Mononuclear cell (primary cell): ENCODE data around the gene NKAIN1. TPM values are rescaled to one million over a fixed set of nuclear protein-coding genes. Genes with fewer than 3 reads are reported as not detected.
"Not testable (repeated sequence)": the region's sequence is repeated elsewhere in the genome, so short reads cannot be mapped to it uniquely, and the experiment has no call there.

Source experiments
- H3K27me3 ChIP-seq: 2 replicates; pipeline ENCODE4 v1.6.0; 2011; ENCODE audit warnings: low read length, control low read depth; ENCODE audit not compliant: insufficient read depth
- H3K4me1 ChIP-seq: 2 replicates; pipeline ENCODE4 v1.5.1; 2011; ENCODE audit warnings: mild to moderate bottlenecking, low read length, control low read depth; ENCODE audit not compliant: insufficient read depth
- H3K4me3 ChIP-seq: 2 replicates; pipeline ENCODE4 v1.5.1; 2011; ENCODE audit warnings: mild to moderate bottlenecking, low read length, moderate library complexity
- H3K9me3 ChIP-seq: 2 replicates; pipeline ENCODE4 v1.5.1; 2011; ENCODE audit warnings: low read depth, mild to moderate bottlenecking, control low read depth, low read length
- total RNA-seq: library from RNA; depleted of rRNA; stranded (reverse); fragments of >200 nt; gene quantifications from one replicate; pipeline ENCODE4 v1.2.3, GENCODE V29; 2012

The NKAIN1 gene
- total RNA-seq, 1 donor, result under 0.01 TPM

DNA sequence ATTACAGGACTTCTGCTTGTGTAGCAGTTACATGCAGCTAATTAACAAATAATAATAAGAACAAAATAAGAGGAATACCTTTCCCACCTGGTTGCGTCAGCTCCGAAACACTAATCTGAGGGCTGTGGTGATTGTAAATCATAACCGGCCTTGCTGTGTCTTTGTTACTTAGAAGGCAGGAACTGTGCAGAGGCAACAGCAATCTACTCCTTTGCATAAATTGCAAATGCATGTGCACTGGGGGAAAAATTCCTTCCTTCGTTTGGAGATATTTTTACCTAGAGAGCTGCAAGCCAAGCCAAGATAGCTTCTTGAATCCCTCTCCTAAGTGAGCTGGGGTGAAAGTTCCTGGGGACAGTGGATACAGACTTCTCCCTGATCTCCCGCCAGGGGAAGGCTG is 46.0 kb downstream of the NKAIN1 start:
- H3K4me3 ChIP-seq, result no peak overlapping the region
- H3K9me3 ChIP-seq, result no peaks in the 10 kb centered on the region
- no peaks in the 10 kb centered on the region for H3K4me1 ChIP-seq
- no peaks in the 10 kb centered on the region for H3K27me3 ChIP-seq

DNA sequence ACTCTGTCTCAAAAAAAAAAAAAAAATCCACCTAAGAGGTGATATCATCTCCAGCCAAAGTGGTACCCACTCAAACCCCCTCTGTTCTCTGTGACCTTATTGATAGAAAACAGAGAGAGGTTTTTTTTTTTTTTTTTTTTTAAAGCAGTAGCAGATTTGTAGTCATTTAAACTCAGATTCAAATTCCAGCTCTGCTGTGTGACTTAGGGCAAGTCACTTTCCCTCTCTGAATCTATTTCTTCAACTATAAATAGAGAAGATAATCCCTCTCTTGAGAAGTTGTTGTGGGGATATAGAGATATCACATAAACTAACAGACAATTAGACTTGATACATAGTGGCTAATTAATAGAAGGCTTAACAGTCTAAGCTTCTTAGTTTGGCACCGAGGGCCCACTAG is 48.4 kb downstream of the NKAIN1 start:
- Histone ChIP-seq H3K9me3 (no peaks in the 10 kb centered on the region), H3K27me3 (no peaks in the 10 kb centered on the region), H3K4me3 (no peak overlapping the region), H3K4me1 (no peaks in the 10 kb centered on the region)

DNA sequence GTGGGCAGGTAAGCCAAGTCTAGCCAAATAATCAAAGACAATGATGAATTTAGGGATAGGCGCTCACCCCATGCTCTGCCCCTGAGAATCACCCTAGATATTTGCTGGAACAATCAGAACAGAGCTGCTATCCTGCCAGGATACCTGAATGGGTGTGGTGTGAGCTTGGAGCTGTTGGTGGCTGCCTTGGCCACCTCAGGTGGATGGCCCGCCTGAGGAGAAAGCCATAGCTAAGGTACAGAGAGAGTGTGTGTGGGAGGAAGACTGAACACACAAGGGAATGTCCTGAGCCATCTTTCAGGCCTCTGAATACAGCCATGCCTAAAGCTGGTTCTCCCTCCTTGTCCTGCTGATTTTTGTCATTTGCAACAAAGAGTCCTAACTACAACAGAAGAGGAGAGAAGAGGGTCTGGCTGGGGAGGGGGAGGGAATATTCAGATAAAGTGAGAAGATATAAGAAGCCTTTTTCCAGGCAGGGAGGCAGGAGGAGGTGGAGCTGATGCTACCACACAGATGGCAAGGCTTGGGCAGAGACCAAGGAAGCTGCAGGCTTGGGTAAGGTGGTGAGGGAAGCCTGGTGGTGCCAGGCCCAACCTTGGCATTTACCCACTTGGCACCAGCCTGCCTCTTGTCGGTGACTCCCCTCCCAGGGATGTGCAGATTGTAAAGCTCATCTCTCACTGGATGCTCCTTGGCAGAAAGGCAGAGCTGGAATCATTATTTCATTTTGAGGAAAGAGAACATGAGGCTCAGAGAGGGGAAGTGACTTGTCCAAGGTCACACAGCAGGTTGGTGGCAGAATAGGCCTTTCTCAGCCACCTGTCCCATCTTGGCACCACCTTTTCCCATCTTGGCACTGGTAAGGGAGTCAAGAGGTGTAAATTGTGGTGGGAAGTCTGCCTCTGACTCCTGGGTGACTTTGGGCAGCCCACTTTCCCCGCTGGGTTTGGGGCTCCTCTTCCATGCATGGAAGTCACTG is 49.7 kb downstream of the NKAIN1 start:
- H3K9me3 ChIP-seq, result no peaks in the 10 kb centered on the region
- no peaks in the 10 kb centered on the region for H3K27me3 ChIP-seq
- H3K4me3 ChIP-seq, result no peak overlapping the region
- no peaks in the 10 kb centered on the region for H3K4me1 ChIP-seq

DNA sequence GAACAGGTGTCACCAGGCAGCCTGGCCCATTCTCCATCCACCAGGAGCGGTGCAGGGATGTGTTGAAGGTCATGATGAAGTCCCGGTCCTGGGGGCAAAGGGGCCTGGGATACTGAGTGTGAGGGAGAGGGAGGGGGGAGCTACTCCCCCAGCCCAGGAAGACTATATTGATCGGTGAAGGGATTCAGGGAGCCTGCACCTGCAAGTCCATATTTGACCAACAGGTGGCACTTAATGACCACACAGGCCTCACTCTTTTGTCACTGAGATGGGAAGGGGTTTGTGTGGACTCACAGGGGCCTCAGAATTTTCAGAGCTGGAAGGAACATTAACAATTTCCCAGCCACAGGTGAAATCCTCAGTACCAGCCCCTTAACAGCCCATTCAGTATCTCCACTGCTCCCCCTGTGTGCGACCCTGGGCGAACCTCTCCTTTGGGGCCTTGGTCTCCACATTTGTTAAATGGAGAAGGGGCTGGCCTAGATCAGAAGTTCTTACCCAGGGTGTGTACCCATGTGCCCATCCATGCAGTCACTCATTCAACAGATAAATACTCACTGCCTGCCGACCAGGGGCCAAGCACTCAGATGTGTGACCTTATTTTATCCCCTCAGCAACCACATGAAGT is 55.6 kb downstream of the NKAIN1 start:
- H3K9me3 ChIP-seq, result no peaks in the 10 kb centered on the region
- H3K4me3 ChIP-seq, result no peak overlapping the region
- H3K27me3 ChIP-seq, result peaks cover 7% of the 10 kb centered on the region
- peaks cover 10% of the 10 kb centered on the region for H3K4me1 ChIP-seq

DNA sequence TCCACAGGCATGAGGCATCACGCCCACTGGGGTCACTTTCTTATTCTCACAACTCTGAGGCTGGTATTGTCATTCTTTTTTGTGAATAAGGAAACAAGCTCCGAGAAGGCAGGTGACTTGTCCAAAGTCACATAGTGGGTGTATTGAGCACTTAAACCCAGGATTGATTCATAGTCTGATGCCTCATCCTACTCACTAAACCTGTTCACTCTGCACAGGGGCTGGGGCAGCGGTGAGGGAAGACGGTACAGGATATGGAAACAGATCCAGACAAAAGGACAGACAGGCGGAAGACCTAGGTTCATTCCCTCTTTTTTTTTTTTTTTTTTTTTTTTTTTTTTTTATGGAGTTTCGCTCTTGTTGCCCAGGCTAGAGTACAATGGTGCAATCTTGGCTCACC is 56.6 kb downstream of the NKAIN1 start:
- H3K4me1 ChIP-seq, result peaks cover 10% of the 10 kb centered on the region
- no peaks in the 10 kb centered on the region for H3K9me3 ChIP-seq
- no peak overlapping the region for H3K4me3 ChIP-seq
- peaks cover 7% of the 10 kb centered on the region for H3K27me3 ChIP-seq

DNA sequence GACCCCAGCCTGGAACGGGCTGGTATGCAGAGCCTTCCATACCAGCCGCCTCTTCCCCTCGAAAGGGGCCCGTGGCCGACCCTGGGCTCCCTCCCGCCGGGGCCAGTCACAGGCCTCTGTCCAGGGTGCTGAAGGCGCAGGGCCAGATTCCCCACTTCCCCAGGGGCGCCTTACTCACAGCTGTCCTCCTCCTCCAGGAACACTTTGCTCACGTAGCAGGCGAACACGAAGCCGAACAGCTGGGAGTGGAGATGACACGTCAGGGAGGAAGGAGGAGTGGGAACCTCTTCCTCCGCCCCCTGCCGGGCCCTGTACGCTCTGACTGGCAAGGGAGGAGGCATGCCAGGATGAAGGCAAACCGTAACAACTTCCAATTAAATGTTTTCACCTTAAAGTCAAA is 57.3 kb downstream of the NKAIN1 start:
- peaks cover 10% of the 10 kb centered on the region for H3K4me1 ChIP-seq
- H3K27me3 ChIP-seq, result peaks cover 7% of the 10 kb centered on the region
- no peaks in the 10 kb centered on the region for H3K9me3 ChIP-seq
- H3K4me3 ChIP-seq, result no peak overlapping the region

DNA sequence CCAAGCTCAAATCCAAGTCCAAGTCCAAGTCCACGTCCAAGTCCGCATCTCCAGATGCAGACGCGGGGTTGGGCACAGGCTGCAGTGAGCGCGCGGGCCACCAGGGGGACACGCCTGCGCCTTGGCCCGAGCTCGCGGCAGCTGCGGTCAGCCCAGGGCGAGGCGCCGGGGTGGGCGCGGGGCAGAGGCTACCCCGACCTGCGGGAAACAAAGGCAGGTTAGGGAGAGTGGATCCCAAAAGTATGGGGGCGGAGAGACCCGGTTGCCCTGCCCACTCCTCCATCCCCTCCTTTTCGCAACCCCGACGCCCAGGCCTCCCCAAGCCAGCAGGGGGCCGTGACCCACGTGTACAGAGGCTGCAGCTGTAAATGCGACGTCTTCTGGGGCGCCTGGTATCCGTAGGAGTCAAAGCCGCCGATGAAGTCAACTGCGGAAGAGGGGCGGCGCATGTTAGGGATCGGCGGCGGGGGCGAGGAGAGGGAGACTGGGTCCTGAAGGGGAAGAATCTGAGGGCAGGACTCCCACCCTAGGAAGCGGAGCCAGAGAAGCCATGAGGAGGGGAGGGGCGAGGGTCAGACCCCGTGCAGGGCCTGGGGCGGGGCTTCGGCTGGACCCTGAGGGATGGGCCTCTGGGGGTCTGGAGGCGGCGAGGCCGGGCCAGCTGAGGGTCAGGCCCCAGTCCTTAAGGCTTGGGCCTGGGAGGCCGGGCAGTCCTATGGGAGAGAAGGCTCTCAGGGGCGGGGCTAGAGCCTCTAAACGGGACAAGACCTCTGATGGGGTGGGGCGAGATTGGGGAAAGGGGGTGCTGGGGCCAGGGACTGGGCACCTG is 58.0 kb downstream of the NKAIN1 start:
- no peaks in the 10 kb centered on the region for H3K9me3 ChIP-seq
- H3K4me3 ChIP-seq, result no peak overlapping the region
- peaks cover 7% of the 10 kb centered on the region for H3K27me3 ChIP-seq
- peaks cover 10% of the 10 kb centered on the region for H3K4me1 ChIP-seq

DNA sequence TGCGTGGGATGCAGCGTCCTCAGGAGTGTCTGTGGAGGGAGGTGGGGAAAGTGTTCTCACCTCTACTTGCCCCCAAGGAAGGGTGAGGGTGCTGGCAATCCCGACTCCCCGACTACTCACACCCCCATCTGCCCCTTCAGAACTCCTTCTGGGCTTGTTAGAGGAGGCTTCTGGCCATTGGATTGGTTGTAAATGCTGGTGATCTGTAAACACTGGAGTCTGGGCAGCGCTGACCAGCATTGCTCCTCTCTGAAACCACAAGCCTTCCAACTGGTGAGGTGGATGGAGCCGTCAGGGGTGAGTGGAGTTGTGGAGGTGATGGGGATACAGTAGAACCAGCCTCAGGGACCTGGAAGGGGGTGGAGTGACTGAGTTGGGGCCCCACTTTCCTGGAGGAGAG is 59.3 kb downstream of the NKAIN1 start:
- H3K9me3 ChIP-seq, result no peaks in the 10 kb centered on the region
- H3K27me3 ChIP-seq, result peaks cover 7% of the 10 kb centered on the region
- no peak overlapping the region for H3K4me3 ChIP-seq
- H3K4me1 ChIP-seq, result peaks cover 10% of the 10 kb centered on the region

DNA sequence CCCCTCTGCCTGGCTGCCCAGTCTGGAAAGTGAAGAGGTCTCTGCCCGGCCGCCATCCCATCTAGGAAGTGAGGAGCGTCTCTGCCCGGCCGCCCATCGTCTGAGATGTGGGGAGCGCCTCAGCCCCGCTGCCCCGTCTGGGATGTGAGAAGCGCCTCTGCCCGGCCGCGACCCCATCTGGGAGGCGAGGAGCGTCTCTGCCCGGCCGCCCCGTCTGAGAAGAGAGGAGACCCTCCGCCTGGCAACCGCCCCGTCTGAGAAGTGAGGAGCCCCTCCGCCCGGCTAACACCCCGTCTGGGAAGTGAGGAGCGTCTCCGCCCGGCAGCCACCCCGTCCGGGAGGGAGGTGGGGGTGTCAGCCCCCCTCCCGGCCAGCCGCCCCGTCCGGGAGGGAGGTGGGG is 63.4 kb downstream of the NKAIN1 start:
- H3K4me3 ChIP-seq, H3K4me1 ChIP-seq, H3K27me3 ChIP-seq, H3K9me3 ChIP-seq: not testable (repeated sequence)

DNA sequence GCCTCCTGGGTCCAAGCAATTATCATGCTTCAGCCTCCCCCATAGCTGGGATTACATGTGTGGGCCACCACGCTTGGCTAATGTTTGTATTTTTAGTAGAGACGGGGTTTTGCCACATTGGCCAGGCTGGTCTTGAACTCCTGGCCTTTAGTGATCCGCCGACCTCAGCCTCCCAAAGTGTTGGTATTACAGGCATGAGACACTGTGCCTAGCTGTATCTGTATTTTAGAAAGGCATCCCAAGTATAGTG is 69.3 kb downstream of the NKAIN1 start:
- Histone ChIP-seq H3K27me3 (no peaks in the 10 kb centered on the region), H3K4me1 (peaks cover 7% of the 10 kb centered on the region), H3K9me3 (no peaks in the 10 kb centered on the region), H3K4me3 (no peak overlapping the region)

DNA sequence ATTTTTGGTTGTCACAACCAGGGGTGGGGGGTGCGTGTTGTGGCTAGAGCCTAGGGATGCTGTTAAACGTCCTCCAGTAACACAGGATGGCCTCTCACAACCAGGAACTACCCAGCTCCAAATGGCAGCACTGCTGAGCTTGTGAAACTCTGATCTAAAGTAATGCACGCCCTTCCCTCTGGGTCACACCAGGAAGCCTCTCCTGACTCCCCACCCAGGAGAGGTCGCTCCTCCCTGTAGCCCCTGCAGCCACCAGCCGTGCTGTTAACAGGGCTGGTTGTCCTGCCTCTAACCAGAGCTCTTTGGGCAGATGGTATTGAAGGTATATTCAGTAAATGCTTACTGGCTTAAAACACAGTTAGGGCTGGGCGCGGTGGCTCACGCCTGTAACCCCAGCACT is 73.2 kb downstream of the NKAIN1 start:
- Histone ChIP-seq H3K4me1 (peaks cover 7% of the 10 kb centered on the region), H3K27me3 (no peaks in the 10 kb centered on the region), H3K9me3 (no peaks in the 10 kb centered on the region), H3K4me3 (no peak overlapping the region)

DNA sequence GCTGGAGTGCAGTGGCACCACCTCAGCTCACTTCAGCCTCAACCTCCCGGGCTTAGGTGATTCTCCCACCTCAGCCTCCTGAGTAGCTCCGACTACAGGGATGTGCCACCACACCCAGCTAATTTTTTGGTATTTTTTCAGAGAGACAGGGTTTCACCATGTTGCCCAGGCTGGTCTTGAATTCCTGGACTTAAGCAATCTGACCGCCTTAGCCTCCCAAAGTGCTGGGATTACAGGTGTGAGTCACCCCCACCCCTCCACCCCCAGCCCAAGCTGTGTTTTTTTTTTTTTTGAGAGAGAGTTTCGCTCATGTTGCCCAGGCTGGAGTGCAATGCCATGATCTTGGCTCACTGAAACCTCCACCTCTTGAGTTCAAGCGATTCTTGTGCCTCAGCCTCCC is 75.4 kb downstream of the NKAIN1 start:
- no peak overlapping the region for H3K4me3 ChIP-seq
- H3K4me1 ChIP-seq, result no peaks in the 10 kb centered on the region
- H3K27me3 ChIP-seq, result no peaks in the 10 kb centered on the region
- H3K9me3 ChIP-seq, result no peaks in the 10 kb centered on the region

DNA sequence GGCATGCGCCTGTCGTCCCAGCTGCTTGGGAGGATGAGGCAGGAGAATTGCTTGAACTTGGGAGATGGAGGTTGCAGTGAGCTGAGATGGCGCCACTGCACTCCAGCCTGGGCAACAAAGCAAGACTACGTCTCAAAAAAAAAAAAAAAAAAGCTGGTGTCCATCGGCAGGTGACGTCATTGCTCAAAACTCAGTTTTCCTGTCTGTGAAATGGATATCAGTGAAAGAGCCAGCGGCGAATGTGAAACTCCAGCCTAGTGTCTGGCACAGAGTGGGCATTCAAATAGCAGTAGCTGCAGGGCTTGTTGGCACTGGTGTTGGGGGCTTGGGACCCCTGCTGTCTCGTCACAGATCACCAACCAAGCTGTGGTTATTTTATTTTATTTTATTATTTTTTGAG is 75.8 kb downstream of the NKAIN1 start:
- Histone ChIP-seq H3K9me3 (no peaks in the 10 kb centered on the region), H3K4me3 (no peak overlapping the region), H3K4me1 (no peaks in the 10 kb centered on the region), H3K27me3 (no peaks in the 10 kb centered on the region)

DNA sequence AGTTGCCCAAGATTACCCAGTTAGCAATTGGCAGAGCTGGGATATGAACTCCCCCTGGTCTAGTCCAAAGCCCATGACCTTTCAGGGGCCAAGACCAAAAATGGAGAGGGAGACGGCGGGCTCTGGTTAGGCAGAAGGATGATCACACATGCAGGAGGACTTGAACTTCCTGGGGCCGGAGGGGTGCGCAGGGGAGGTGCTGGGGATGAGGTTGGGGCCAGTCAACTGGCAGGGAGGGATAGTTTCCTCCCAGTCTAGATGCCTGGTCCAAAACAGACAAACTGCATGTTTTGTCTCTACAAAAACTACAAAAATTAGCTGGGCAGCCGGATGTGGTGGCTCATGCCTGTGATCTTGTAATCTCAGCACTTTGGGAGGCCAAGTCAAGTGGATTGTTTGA is 78.1 kb downstream of the NKAIN1 start:
- Histone ChIP-seq H3K9me3 (no peaks in the 10 kb centered on the region), H3K4me3 (no peak overlapping the region), H3K4me1 (no peaks in the 10 kb centered on the region), H3K27me3 (no peaks in the 10 kb centered on the region)

DNA sequence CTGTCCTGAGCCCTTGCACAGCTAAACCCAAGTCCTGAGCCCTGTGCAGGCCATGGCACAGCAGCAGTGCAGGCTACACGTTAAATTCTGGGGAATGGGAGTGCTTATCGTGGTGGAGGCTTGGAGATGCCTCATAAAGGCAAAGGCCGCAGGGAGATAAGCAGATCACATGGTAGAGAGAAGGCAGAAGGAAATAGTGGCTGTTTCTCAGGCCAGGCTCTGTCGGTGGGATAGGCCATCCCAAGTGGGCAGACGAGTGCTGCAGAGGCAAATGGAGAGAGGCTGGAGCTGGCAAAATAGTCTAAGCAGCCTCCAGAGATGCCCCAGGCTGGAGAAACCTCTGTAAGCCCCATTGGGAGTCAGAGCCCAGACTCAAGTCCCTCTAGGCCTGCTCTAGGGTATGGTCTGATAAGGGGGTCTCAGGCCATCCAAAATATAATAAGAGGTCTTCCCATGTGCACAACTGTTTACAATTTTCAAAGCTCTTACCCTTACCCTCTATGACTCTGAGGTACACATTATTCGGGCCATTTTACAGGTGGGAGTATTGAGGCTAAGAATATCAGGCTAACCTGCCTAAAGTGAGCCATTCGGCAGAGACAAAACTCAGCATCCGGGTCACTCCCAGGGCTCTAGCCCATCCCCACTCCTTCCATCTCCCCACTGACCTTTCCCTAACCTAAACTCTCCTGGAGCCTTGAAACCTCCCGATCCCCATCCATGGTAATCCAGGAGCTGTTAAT is 79.6 kb downstream of the NKAIN1 start:
- H3K27me3 ChIP-seq, result no peaks in the 10 kb centered on the region
- peaks cover 9% of the 10 kb centered on the region for H3K4me1 ChIP-seq
- H3K4me3 ChIP-seq, result no peak overlapping the region
- H3K9me3 ChIP-seq, result no peaks in the 10 kb centered on the region
